HG03039 (cell line): Measurements from ENCODE around the gene COPS8.

ENCODE experiments used
- ATAC-seq: cut with Tn5 transposase; IDR thresholded peaks from one replicate; pipeline ENCODE4 v1.9.1; 2021; ENCODE audit warnings: mild to moderate bottlenecking, moderate library complexity; ENCODE audit not compliant: unreplicated experiment

Gene COPS8

DNA sequence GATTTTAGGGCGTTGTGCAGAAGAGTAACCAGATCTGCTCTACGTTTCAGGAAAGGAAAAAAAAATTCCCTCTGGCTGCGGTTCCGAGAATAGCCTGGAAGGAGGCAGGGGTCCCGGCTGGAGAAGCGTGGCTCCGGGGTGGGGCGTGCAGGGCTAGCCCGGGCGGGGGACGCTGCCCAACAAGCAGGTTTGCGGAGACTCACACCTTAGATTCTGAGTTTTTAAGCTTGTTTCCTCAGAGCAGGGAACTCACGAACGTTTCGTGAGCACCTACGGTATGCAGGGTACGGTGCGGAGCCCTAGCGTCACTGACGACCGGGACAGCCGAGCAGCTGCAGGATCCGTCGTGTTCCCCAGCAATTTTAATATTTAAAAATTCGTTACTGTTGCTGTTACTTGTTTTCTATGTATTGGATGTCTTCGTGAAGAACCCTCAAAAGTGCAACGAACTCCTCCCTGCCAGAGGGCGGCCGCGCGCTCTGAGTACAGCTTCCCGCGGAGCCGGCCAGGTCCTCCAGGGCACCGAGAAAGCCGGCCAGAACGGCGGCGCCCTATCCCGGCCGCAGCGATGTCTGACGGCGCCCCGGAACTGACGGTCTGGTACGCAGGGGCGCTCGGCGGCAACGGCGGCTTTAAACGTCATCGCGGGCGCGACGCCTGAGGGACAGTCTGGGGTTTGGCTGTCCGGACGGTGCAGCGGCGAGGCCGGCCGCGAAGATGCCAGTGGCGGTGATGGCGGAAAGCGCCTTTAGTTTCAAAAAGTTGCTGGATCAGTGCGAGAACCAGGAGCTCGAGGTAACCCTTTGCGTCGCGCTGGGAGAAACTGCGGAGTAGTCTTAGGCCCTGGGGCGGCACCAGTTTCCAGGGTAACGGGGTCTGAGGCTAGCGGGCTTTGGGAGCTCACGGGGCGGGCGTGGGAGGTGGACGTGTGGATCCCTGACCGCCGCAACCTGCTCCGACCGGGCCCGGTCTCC is at the start of gene COPS8:
Gene COPS8, plus strand, starts transcription at position 642 of the 974 bp plus-strand sequence. Its CDS starts 76 bp downstream, at position 718.
- ATAC-seq, result peak; percentile 97

- ATAC-seq, result no peak
Measured at GRCh38 chr2:237039301-237040031, 46.2 kb upstream of the COPS8 start.

- no peak for ATAC-seq
Measured at GRCh38 chr2:237041231-237041630, 44.5 kb upstream of the COPS8 start.

GRCh38 chr2:237042101-237042500 is 43.6 kb upstream of the COPS8 start:
- no peak for ATAC-seq

DNA sequence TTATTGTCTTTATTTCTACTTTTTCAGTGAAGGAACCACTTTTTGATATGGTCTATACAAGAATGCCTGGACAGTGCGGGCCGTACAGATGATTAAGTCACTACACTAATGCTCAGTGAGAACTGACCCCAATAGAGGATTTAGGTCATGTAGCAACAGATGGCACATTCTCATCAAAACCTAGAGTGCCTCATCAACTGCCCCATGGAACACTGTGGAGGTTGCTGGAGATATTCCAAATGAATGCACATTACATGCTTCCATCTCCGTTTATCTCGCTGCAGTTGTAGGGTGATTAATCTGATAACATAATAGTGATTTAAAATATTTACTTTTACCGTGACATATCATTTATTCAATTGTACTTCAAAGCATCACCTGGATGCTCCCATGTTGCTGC is 41.8 kb upstream of the COPS8 start:
- no peak for ATAC-seq

DNA sequence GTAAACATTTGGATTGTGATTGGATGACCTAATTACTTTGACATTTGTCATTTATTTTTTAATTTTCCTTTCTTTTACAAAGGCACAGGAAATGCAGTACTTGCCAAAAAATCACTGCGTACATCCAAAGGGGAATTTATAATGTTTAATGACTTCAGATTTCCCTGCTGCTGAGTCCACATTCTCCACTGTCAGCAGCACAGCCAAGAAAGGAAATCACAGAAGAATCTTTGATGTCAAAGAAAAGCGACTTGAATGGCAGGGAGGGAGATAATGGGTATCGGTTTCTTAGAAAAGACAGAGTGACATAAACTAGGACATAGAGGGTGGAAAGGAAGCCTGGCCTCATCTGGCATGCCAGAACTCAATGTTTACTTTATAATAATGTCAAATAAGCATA is 41.4 kb upstream of the COPS8 start:
- no peak for ATAC-seq

DNA sequence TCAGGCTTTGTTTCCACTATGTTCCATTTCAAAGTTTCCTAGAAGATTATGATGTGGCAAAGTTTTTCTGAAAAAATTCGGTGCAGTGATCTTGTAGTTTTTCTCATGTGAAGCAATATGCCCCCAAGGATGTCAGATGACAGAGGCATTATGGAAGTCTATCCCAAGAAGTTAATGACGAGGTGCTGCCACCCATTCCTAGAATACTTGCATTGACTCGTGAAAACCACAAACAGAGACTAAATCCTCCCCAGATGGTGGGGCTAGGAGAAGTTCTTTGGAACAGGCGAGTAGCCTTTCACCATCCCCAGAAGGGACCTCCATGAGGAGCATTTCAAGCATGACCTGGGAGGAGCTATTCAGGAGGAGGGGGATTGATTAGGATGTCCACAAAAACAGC is 40.2 kb upstream of the COPS8 start:
- no peak for ATAC-seq

GRCh38 chr2:237048595-237048994 is 37.1 kb upstream of the COPS8 start:
- ATAC-seq, result no peak

DNA sequence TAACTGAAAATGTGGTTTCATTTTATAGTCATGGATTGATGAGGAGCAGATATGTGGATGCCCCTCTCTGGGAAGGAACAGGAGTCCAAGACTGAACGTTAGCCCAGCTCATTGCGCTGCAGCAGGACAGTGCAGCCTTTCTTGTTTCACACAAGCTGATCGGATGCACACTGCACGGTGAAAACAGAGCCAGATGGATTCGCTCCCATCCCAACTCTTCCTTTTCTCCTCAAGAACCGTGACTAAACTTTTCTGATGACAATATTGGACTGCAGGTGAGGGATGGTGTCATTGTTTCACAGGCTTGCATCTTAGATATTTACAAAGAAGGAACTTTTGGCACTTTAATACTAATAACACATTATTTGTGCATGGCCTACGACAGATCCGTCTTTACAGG is 33.8 kb upstream of the COPS8 start:
- no peak for ATAC-seq

- no peak for ATAC-seq
Measured at GRCh38 chr2:237053066-237053465, 32.6 kb upstream of the COPS8 start.

GRCh38 chr2:237055386-237056100 is 30.1 kb upstream of the COPS8 start:
- ATAC-seq, result no peak

DNA sequence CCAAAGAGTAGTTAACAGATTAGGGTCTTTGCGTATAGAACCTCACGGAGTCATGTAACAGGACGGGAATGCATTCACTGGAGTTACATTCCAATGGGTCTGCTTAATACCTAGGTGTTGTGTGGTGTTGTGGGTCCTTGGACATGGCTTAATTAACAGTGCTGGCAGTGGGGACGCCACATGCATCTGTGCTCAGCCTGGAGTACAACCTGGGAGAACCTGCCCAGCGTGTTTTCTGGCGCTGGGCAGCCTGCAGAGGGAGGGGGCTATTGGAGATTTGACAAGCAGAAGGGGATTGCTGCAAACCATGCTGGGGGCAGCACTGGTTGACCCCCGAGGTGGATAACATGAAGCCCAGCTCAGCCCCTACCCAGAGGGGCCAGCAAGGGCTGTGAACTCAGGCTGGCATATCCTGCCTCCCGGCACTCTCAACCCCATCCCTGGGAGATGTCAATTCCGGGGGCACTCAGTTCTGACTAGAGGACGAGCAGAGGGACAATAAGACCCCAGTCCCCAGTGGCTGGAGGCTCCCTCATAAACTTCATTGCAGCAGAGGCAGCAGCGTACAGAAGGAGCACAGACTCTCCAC is 29.3 kb upstream of the COPS8 start:
- no peak for ATAC-seq

DNA sequence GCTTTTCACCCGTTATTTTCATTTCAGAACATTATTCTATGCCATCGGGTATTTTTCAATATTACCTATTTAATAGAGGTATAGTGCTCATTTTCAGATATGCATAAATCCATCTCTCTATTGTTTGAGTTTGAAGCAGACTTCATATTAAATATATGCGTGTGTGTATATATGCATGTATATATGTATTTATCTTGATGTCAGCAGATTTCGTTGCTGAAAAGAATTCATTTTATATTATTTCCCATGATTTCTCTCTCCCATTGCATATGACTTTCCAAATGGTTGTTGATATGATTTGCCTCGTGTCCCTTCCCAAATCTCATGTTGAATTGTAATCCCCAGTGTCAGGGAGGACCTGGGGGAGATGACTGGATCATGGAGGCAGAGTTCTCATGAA is 28.6 kb upstream of the COPS8 start:
- no peak for ATAC-seq

DNA sequence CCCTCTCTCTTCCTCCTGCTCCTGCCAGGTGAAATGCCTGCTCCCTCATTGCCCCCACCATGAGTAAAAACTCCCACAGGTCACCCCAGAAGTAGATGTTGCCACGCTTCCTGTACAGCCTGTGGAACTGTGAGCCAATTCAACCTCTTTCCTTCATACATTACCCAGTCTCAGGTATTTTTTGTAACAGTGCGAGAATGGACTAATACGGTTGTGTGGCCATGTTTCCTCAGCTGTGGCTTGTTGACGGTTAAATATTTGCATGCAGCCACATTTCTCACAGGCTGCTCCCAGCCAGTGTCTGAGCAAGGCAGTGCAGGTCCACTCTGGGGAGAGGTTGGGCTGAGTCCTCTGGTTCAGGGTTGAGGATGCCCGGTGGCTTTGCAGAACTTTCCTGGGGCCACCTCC is 27.8 kb upstream of the COPS8 start:
- ATAC-seq, result peak; percentile 65

GRCh38 chr2:237058423-237058822 is 27.3 kb upstream of the COPS8 start:
- ATAC-seq, result no peak

GRCh38 chr2:237059155-237059875 is 26.4 kb upstream of the COPS8 start:
- peak; percentile 68 for ATAC-seq

GRCh38 chr2:237060534-237061312 is 25.0 kb upstream of the COPS8 start:
- ATAC-seq, result no peak

- no peak for ATAC-seq
Measured at GRCh38 chr2:237061356-237061755, 24.3 kb upstream of the COPS8 start.

- ATAC-seq, result no peak
Measured at GRCh38 chr2:237062585-237062984, 23.1 kb upstream of the COPS8 start.
